ENCODE measurements around the gene KIAA1217. TPM values are rescaled to one million over a fixed set of nuclear protein-coding genes. Genes with fewer than 3 reads are reported as not detected.

The KIAA1217 gene
- total and polyA plus RNA-seq, 7 experiments from 2014 or later, result 0.03 to 2.1 (median 0.15) TPM; not detected in 4

DNA sequence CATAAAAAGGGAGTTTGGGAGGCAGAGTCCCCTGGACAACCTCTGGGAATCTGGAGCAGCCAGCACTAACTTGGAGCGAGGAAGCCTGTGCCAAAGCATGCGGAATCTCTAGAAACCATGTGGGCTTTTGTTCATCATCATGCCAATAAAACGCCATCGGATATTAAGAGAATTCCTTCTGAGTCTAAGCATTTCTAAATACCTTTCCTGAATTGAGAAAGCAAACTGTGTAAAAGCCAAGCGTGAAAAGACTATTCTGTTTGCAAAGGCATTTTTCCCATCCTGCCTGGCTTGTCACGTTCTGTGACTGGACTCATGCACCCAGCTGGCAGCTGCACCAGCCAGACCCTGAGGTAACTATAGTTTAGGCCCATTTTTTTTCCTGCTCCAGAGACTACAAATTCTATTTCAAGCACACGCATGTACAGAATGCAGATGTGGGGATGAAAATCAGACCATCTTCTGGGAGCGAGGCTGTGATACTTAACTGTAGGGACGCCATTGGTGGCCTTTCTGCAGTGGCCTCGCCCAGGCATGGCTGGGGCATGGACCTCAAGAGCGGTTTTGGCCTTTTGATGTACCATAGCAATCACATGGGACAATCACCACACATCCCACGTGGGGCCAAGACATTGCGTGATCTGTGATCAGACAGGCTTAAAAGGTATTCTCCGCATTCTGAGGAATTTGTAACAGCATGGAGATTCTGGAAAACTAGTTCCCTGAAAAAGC, 218.9 kb downstream of the KIAA1217 start:
- no peaks in the 10 kb centered on the region for H3K36me3 Mint-ChIP-seq
- DNase-seq, result no peak
- ChIA-PET POLR2A (no interaction called here), CTCF (no interaction called here)
- Histone ChIP-seq H3K27me3 (ENCODE audit: control insufficient read depth in 2 of 2, insufficient read depth in 2 of 2, low read length in 2 of 2) (no peaks in the 10 kb centered on the region), H3K27ac (ENCODE audit: low read depth, low read length) (no peak overlapping the region), H3K9me3 (ENCODE audit: control insufficient read depth in 2 of 3, low read length in 3 of 3) (no peaks in the 10 kb centered on the region), H3K4me1 (ENCODE audit: control insufficient read depth in 2 of 2, insufficient read depth in 2 of 2, low read length in 2 of 2) (no peaks in the 10 kb centered on the region), H3K4me3 (ENCODE audit: low read length) (no peak overlapping the region), H3K36me3 (ENCODE audit: control insufficient read depth in 2 of 3, insufficient read depth in 3 of 3, low read length in 3 of 3) (no peaks in the 10 kb centered on the region)
- H3K9me3 Mint-ChIP-seq, result peaks cover 0 to 5% (median 0%) of the 10 kb centered on the region in 11 donors
- H3K27ac Mint-ChIP-seq, result no peak overlapping the region
- no peaks in the 10 kb centered on the region for H3K4me1 Mint-ChIP-seq
- H3K27me3 Mint-ChIP-seq, result peaks cover 0 to 15% (median 4%) of the 10 kb centered on the region in 5 donors
- no peak for ATAC-seq
- H3K4me3 Mint-ChIP-seq, result no peak overlapping the region
- intact Hi-C loops (cut with micrococcal nuclease), result no loop called here

- Histone ChIP-seq H3K4me3 (ENCODE audit: low read length) (no peak overlapping the region), H3K36me3 (ENCODE audit: control insufficient read depth in 2 of 3, insufficient read depth in 3 of 3, low read length in 3 of 3) (no peaks in the 10 kb centered on the region), H3K9me3 (ENCODE audit: control insufficient read depth in 2 of 3, low read length in 3 of 3) (no peaks in the 10 kb centered on the region), H3K27ac (ENCODE audit: low read depth, low read length) (no peak overlapping the region), H3K27me3 (ENCODE audit: control insufficient read depth in 2 of 2, insufficient read depth in 2 of 2, low read length in 2 of 2) (no peaks in the 10 kb centered on the region), H3K4me1 (ENCODE audit: control insufficient read depth in 2 of 2, insufficient read depth in 2 of 2, low read length in 2 of 2) (no peaks in the 10 kb centered on the region)
- POLR2A ChIA-PET, result no interaction called here
- Mint-ChIP-seq H3K27ac (no peak overlapping the region), H3K27me3 (peaks cover 0 to 15% (median 4%) of the 10 kb centered on the region in 5 donors), H3K4me3 (no peak overlapping the region), H3K4me1 (no peaks in the 10 kb centered on the region), H3K9me3 (peaks cover 0 to 5% (median 0%) of the 10 kb centered on the region in 11 donors), H3K36me3 (no peaks in the 10 kb centered on the region)
- DNase-seq, result no peak
- intact Hi-C loops (cut with micrococcal nuclease), result no loop called here
- CTCF ChIA-PET, result no interaction called here
- no peak for ATAC-seq
These were observed 219.5 kb downstream of the KIAA1217 start for GRCh38 chr10:24428410-24428782.

GRCh38 chr10:24430591-24430990, 221.7 kb downstream of the KIAA1217 start:
- POLR2A ChIA-PET, result no interaction called here

GRCh38 chr10:24432478-24433416, 223.8 kb downstream of the KIAA1217 start:
- Mint-ChIP-seq H3K27me3 (peaks cover 0 to 17% (median 7%) of the 10 kb centered on the region in 5 donors), H3K9me3 (peaks cover 0 to 4% (median 0%) of the 10 kb centered on the region in 11 donors), H3K4me1 (no peaks in the 10 kb centered on the region), H3K27ac (no peak overlapping the region), H3K4me3 (no peak overlapping the region), H3K36me3 (no peaks in the 10 kb centered on the region)
- no peak for DNase-seq
- intact Hi-C loops (cut with micrococcal nuclease), result no loop called here
- ChIA-PET CTCF (no interaction called here), POLR2A (no interaction called here)
- no peaks in the 10 kb centered on the region for H3K4me1 ChIP-seq (ENCODE audit: control insufficient read depth in 2 of 2, insufficient read depth in 2 of 2, low read length in 2 of 2)
- H3K27me3 ChIP-seq (ENCODE audit: control insufficient read depth in 2 of 2, insufficient read depth in 2 of 2, low read length in 2 of 2), result no peaks in the 10 kb centered on the region
- no peak overlapping the region for H3K4me3 ChIP-seq (ENCODE audit: low read length)
- H3K9me3 ChIP-seq (ENCODE audit: control insufficient read depth in 2 of 3, low read length in 3 of 3), result no peaks in the 10 kb centered on the region
- no peak overlapping the region for H3K27ac ChIP-seq (ENCODE audit: low read depth, low read length)
- no peak for ATAC-seq
- H3K36me3 ChIP-seq (ENCODE audit: control insufficient read depth in 2 of 3, insufficient read depth in 3 of 3, low read length in 3 of 3), result no peaks in the 10 kb centered on the region

More at GRCh38 chr10:24430591-24430990, 221.7 kb downstream of the KIAA1217 start:
- ATAC-seq, result no peak
- Histone ChIP-seq H3K27me3 (ENCODE audit: control insufficient read depth in 2 of 2, insufficient read depth in 2 of 2, low read length in 2 of 2) (no peaks in the 10 kb centered on the region), H3K36me3 (ENCODE audit: control insufficient read depth in 2 of 3, insufficient read depth in 3 of 3, low read length in 3 of 3) (no peaks in the 10 kb centered on the region), H3K27ac (ENCODE audit: low read depth, low read length) (no peak overlapping the region), H3K9me3 (ENCODE audit: control insufficient read depth in 2 of 3, low read length in 3 of 3) (no peaks in the 10 kb centered on the region), H3K4me1 (ENCODE audit: control insufficient read depth in 2 of 2, insufficient read depth in 2 of 2, low read length in 2 of 2) (no peaks in the 10 kb centered on the region), H3K4me3 (ENCODE audit: low read length) (no peak overlapping the region)
- Mint-ChIP-seq H3K36me3 (no peaks in the 10 kb centered on the region), H3K4me1 (no peaks in the 10 kb centered on the region), H3K4me3 (no peak overlapping the region), H3K9me3 (peaks cover 0 to 4% (median 0%) of the 10 kb centered on the region in 11 donors), H3K27ac (no peak overlapping the region), H3K27me3 (peaks cover 0 to 16% (median 4%) of the 10 kb centered on the region in 5 donors)
- CTCF ChIA-PET, result no interaction called here
- intact Hi-C loops (cut with micrococcal nuclease), result no loop called here
- no peak for DNase-seq

- Histone ChIP-seq H3K4me3 (ENCODE audit: low read length) (no peak overlapping the region), H3K4me1 (ENCODE audit: control insufficient read depth in 2 of 2, insufficient read depth in 2 of 2, low read length in 2 of 2) (no peaks in the 10 kb centered on the region), H3K27ac (ENCODE audit: low read depth, low read length) (no peak overlapping the region), H3K27me3 (ENCODE audit: control insufficient read depth in 2 of 2, insufficient read depth in 2 of 2, low read length in 2 of 2) (no peaks in the 10 kb centered on the region), H3K36me3 (ENCODE audit: control insufficient read depth in 2 of 3, insufficient read depth in 3 of 3, low read length in 3 of 3) (no peaks in the 10 kb centered on the region), H3K9me3 (ENCODE audit: control insufficient read depth in 2 of 3, low read length in 3 of 3) (no peaks in the 10 kb centered on the region)
- peaks cover 2 to 15% (median 8%) of the 10 kb centered on the region in 5 donors for H3K27me3 Mint-ChIP-seq
- no peaks in the 10 kb centered on the region for H3K4me1 Mint-ChIP-seq
- DNase-seq (no peak), ATAC-seq (no peak)
- no peaks in the 10 kb centered on the region for H3K36me3 Mint-ChIP-seq
- CTCF ChIA-PET, result interaction anchor here (0.6 kb wide), 1 partner anchor 254 kb away, joined by 3 read pairs; no protein-coding TSS in a partner anchor
- no peak overlapping the region for H3K27ac Mint-ChIP-seq
- peaks cover 0 to 4% (median 0%) of the 10 kb centered on the region in 11 donors for H3K9me3 Mint-ChIP-seq
- intact Hi-C loops (cut with micrococcal nuclease), result no loop called here
- no peak overlapping the region for H3K4me3 Mint-ChIP-seq
- POLR2A ChIA-PET, result no interaction called here
These were observed 224.8 kb downstream of the KIAA1217 start for GRCh38 chr10:24433705-24434104.

DNA sequence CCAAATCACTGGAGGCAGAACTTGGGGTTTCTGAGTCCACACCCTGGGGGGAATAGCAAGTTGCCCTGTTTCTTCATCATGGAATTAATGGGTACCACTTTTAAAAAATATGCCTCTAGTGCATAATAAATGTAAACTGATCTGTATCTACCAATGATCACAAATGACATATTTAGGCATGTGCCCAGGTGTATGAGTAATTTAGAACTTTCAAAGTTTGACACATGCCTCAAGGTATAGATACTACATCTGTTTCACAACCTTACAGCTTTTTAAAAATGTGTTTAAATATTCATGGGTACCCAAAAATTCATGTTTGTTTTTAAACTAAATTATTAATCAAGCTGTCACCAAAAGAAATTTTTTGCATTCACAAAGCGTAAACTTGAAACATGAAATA, 226.0 kb downstream of the KIAA1217 start:
- no peak for ATAC-seq
- POLR2A ChIA-PET, result no interaction called here
- Histone ChIP-seq H3K27ac (ENCODE audit: low read depth, low read length) (no peak overlapping the region), H3K27me3 (ENCODE audit: control insufficient read depth in 2 of 2, insufficient read depth in 2 of 2, low read length in 2 of 2) (no peaks in the 10 kb centered on the region), H3K4me3 (ENCODE audit: low read length) (no peak overlapping the region), H3K4me1 (ENCODE audit: control insufficient read depth in 2 of 2, insufficient read depth in 2 of 2, low read length in 2 of 2) (no peaks in the 10 kb centered on the region), H3K36me3 (ENCODE audit: control insufficient read depth in 2 of 3, insufficient read depth in 3 of 3, low read length in 3 of 3) (no peaks in the 10 kb centered on the region), H3K9me3 (ENCODE audit: control insufficient read depth in 2 of 3, low read length in 3 of 3) (no peaks in the 10 kb centered on the region)
- Mint-ChIP-seq H3K4me3 (no peak overlapping the region), H3K27ac (no peak overlapping the region), H3K27me3 (peaks cover 4 to 16% (median 15%) of the 10 kb centered on the region in 5 donors), H3K36me3 (no peaks in the 10 kb centered on the region), H3K9me3 (peaks cover 0 to 4% (median 0%) of the 10 kb centered on the region in 11 donors), H3K4me1 (no peaks in the 10 kb centered on the region)
- CTCF ChIA-PET, result no interaction called here
- no peak for DNase-seq
- intact Hi-C loops (cut with micrococcal nuclease), result loop anchor here in 1 of 2 donors (5.0 kb wide), 1 partner anchor 67 kb away; no protein-coding TSS in a partner anchor
